HG03108 (cell line): ENCODE data around the gene OGA.

Experiments used
- ATAC-seq: cut with Tn5 transposase; IDR thresholded peaks from one replicate; pipeline ENCODE4 v1.9.1; 2021; ENCODE audit warnings: moderate library complexity; ENCODE audit not compliant: unreplicated experiment

OGA gene

DNA sequence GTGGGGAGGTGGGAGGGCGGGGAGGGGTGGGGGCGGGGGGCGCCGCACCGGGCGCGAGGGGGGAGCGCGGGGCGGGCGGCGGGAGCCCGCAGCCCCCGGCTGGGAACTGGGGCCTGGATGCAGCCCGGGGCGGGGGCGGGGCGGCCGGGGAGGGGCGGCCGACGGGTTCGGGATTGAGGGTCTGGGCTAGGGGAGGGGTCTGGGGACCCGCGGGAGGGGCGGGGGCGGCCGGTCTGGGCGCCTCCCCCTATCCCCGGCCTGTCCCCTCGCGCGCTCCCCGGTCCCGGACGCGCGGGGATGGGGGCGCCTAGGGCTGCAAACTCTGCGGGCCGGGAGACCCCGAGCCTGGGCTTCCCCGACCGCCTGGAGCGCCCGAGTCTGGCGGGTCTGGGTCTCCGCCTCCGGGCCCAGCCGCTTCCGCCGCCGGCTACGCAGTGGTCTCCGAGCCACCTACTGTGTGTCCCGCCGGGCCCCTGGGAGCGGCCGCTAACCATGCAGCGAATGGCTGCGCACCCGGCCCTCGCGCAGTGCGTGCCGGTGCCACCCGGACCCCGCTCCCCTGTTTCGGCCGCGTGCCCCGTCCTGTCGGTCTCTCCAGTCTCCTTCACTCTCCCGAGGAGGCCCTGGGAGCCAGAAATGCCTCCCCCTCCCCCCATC is 42.0 kb downstream of the OGA start:
- ATAC-seq, result no peak

DNA sequence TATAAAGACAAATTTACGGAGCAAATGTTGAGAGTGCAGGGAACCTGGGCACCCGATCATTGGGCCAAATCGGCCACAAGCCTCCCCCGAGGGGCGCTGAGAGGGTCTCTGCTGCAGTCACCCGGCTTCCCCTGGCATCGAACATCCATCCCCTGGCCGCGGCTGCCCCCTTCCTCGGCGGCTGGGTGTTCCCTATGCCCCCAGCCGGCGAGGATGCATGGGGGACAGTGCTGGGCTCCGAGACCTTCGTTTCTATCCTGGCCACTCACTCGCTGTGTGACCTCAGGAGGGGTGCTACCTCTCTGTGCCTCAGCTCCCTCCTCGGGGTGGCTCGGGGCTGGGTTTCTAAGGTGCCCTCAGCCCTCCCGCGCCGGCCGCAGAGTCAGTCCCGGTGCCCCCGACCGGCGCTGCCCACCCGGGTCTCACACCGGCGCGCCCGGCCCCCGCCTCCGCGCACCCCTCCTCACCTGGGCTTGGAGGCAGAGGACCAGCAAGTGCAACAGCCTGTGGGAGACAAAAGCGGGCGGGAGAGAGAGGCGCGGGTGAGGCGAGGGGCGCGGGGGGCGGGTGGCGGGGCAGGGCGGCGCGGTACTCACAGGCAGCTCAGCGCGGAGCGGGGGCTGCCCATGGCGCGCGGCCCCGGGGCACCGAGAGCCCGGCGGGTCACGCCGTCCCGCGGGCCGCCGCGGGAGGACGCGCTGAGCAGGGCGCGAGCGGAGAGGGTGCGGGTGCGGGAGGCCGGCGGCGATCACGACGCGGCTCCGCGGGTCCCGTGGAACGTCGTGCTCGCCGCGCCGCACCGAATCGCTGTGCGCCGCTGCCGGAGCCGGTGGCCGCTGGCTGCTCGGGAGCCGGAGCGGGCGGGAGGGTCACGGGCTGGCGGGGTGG is 42.7 kb downstream of the OGA start, which contains the start of gene FGF8:
Gene FGF8 (minus strand): TSS at position 842 of the 888 bp plus-strand sequence. CDS start 214 bp downstream, at position 628.
- ATAC-seq, result no peak

DNA sequence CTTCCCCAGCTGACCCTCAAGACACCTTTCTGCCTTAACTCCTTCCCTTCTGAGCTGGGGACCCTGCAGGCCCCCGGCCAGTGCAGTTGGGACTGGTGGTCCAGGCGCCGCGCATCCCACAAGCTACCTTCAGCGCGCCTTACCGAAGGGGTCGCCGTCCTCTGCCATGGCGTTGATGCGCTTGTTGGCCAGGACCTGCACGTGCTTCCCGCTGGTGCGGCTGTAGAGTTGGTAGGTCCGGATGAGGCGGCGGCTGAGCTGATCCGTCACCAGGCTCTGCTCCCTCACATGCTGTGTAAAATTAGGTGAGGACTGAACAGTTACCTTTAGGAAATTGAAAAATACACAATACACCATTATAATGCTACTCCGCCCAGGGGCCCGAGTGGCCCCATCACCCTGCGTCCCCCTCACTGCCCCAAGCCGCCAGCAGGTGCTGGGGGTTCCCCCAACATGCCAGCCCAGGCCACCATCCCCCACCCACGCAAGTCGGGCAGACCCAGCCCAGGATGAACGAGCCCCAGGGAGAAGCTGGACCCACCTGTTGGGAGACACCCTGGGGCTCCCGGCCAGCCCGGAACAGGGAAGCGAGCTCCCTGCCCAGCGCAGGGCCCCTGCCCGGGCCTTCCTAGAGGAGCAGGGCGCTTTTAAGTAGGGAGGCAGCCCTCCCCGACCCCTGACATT is 43.5 kb downstream of the OGA start:
- no peak for ATAC-seq

DNA sequence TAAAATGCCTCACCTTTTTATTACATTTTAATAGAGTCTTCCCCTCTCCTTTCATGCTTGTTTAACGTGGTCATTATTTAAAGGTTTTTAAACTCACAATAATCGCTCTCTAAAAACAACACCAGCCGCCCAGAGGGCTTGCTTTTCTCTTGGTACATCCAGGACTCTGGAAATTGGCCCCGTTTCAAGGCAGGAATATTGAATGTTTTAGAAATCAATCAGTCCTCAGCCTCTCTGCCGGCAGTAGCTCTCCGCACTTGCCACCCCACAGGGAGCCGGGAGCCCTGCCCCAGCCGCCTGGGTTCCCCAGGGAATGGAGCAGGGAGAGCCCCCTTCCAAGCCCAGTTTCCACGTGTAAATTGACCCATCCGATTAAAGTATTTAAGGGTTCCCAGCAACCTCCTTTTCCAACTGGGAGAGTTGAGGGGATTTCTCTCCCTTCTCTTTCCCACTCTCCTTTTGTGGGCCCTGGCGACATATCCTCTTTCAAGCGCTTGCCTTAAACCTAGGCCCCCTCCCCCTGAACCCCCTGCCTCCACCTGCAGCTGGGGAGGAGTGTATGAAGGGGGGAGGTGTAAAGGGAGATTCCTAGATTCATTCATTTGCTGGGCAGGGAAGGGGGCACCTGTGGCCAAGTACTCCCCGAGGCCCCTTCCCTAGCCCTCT is 44.2 kb downstream of the OGA start:
- ATAC-seq, result no peak

DNA sequence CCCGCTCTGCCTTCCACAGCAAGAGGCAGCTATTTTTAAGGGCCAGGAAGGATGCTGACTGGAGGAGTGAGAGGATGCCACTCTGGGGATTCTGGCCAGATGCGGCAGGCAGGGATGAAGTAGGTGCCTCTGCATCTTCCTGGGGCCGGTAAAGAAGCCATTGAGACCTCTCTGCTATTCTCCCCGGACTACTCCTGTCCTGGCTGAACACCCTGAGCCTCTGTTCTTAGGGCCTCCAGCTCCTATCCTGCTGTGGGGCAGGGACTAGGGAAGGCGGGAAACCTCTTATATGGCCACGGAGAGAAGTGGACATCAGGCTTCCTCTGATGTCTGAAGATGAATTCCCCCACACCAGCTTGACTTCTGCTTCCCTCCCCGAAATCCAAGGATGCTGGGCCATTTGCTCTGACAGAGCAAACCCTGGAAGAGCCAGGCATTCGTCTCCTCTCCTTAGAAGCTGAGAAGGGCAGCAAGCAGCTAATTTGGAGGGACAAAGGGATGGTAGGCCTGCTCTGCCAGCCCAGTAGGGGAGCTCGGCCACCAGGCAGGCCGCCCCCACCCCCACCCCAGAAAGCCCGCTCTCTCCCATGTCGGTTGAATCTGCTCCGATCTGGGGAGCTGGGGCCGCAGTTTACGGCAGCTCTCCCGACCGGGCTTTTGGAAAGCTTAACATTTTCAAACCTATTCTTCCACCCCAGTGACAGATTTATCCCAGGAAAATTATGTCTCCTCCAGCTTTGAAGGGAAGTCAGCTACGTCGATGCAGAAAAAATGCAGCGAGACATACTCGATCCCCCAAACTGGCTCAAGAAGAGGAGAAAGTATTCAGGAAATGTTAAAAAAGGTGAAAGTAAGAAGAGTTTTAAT is 45.1 kb downstream of the OGA start:
- ATAC-seq, result no peak

DNA sequence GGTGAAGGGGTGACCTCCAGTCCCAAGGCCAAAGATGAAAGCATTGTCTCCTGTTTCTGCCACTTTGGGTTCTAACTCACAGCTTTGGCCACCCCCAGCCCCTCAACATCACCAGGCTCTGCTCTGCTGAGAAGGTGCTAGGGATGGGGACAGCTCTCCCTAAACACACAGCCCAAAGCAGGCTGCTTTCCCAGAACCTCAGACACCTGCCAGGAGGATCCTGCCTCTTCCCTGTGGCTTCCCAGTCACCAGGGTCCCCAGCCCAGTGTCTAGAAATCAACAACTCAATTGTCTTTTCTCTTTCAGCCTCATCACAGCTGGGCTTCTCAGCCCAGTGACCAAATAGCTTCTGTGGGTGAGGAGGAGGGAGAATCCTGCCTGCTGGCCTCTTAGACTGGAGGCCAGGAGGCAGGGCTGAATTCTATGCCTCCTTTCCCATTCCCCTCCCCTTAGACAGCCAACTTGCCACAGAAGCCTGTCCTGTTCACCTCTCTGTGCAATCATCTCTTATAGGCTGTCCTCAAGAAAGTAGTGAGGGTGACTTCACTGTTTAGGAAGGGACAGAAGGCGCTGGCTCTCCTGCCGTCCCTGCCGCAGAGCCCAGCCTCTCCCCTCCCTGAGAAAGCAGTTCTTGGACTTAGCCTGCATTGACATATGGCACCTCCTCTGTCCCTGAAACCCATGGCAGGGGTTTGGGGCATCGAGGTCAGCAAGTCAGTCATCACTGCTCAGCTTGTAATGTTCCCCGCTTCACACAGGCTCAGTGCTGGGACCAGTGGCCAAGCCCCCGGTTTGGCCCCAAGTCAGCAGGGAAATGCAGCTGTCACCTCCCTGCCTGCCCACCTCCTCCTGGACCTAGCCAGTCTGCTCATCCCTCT is 46.0 kb downstream of the OGA start:
- ATAC-seq, result no peak

DNA sequence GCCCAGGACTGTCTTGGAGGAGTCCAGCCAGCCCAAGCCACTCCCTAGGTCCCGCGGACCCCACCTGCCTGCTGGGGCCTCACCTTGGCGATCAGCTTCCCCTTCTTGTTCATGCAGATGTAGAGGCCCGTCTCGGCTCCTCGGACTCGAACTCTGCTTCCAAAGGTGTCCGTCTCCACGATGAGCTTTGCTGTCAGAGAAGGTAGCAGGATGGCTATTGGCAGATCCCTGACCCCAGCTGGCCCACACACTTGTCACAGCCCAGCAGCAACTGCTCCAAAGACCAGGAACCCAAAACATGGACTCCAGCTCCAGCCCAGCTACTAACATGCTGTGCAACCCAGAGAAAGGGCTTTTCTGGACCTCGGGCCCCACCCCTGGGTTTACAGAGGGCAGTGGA is 46.9 kb downstream of the OGA start:
- no peak for ATAC-seq

DNA sequence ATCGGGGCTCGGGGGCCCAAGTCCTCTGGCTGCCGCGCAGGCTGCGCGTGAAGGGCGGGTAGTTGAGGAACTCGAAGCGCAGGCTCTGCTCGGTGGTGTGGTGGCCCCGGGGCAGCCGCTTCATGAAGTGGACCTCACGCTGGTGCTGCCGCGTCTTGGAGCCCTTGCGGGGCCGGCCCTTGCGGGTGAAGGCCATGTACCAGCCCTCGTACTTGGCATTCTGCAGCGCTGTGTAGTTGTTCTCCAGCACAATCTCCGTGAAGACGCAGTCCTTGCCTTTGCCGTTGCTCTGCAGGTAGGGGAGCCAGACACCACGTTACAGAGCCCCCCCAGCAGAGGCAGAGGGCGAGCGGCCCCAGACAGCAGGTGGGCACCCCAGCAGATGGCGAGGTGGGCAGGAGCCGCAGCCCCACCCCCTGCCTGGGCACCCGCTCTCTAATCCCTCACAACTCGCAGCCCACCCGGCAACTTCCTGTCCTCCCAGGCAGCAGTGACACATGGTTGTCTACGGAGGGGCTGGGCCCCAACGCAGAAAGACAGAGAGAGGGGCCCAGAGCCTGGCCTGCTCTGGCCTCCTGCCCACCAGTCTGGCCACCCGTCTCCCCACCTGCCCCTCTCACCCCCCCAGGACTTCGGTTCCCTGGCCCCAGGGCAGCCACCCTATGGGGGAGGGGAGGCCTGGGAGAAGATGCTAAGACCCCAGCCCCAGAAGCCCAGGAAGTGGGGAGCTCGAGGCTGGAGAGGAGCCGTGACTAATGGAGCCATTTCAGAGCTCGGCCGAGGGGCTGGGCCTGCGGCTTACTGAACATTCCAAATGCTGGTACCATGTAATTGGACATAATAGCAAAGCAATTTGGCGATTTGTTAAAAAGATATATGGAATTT is 47.7 kb downstream of the OGA start:
- ATAC-seq, result no peak

DNA sequence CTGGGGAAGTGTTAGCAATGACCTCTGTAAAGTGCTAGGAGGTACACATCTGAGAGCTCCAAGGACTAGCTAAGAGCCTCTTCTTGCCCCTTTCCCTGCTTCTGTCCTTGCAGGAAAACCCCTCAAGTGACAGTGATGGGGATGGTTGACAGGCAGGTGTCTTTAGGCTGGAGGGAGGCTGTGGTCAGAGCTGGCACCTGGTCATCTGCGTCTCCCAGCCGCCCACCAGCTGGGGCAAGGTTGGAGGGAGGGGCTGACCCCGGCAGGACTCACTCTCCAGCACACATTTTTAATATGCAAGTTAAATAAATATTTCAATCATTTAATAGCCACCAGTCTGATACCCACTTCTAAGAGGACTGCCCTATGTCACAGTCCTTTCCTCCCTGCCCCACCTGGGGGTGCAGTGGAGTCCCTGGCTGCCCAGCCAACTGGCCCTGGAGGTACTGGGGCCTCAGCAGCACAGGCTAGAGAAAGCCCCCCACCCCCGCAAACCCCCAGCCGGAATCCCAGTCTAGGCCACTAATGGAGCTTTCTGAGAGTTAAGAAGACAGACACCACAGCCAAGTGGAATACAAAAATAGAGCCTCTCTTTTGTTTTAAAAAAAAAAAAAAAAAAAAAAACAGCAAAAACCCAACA is 48.6 kb downstream of the OGA start:
- no peak for ATAC-seq

DNA sequence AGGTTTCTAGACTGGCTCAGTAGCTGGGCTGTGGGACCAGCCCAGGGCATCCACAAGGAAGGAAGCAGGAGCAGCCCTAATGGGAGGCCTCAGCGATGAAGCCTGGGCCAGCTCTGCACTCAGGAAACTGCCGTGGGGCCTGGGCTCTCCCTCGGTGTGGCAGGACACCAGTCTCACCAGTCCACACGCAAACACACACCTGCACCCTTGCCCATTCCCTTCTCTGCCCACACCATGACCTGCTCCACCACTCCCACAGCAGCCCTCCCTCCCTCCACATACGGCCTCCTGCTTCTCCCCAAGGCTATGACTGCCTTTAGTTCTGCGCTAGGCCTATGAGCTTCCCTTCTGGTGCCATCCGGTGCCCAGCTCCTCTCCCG is 49.5 kb downstream of the OGA start:
- ATAC-seq, result no peak

DNA sequence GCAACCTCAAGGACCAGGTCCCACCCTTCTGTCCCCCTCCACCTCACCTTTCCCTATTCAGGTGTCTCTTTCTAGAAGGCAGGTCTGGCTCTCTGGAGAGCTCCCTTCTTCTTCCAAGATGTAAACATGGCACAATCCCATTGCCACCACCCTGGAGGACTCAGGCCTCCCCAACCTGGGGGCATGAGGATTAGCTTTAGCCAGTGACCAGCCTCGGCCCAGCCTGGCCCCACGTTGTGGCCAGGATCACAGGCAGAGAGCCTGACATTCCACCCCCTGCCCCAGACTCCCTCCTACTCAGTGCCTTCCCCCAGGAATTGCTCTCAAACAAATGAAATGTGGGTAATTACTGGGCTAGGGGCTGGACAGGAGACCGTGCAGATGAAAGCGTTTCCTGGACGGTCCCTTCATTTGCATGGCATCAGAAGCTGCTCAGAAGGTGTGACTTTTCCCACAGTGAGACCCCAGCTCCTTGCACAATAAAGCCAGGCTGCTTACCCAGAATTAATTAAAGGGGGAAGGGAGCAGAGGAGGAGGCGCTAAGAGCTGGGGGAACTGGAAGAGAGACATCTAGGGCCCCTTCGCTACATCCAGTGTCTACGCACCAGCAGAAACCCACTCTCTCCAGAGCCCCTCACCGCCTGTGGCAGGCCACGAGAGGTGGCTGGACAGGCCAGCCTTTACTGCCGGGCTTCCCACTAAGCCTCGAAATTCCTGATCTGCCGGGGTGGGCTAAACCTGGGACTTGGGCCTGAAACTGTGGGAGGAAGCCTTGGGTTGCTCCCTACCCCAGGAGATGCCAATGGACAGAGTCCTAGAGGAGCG is 50.1 kb downstream of the OGA start:
- no peak for ATAC-seq

DNA sequence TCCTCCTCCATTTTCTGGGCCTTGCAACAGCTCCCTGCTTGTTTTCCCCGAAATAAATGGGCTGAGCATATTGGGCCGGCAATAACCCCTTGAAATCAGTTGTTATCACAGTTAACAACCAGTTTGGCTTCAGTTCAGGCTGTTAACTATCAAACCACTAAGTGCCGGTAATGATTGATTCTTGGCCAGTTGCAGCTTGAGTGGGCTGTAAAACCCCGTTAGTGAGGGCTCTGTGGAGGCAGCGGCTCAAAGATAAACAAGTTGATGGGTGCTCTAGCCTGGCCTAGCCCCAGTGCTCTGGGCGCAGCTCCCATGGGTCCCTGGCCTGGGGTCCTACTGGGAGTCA is 50.7 kb downstream of the OGA start:
- no peak for ATAC-seq

DNA sequence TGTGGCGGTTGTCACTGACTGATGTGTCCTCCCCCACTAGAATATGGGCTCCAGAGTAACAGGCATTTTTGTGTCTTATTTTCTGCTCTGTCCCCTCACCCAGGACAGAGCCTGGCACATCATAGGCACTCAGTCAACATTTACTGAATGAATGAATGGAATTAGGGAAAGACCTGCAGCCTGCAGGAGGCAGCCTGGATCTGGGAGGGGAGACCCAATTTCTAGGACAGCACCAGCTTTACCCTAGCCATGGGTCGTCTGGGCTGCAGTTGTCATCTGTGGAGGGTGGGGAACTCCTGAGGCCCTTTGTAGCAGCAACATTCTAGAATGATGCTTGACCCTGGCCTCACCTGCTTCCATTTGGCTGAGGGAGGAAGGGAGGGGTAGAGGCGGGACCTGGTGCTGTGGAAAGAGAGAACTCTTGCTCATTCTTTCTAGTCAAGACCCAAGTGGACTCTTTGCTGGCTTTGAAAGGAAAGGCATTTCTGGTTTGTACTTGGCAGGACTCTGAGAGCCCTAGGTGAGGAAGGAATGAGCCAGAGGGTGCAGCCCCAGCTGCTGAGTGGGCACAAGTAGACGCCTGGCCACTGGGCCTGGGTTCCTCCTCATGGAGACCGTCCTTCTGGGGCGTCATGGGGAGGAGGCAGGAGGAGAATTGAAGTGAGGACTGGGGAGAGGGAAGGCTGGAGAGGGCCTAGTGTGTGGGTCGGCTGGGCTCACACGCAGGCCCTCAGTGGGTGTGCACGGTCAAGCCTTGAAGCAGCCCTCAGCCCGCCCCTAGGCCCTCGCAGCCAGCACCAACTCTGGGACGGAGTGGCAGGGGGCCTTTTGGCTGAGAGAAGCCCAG is 51.3 kb downstream of the OGA start:
- ATAC-seq, result no peak

DNA sequence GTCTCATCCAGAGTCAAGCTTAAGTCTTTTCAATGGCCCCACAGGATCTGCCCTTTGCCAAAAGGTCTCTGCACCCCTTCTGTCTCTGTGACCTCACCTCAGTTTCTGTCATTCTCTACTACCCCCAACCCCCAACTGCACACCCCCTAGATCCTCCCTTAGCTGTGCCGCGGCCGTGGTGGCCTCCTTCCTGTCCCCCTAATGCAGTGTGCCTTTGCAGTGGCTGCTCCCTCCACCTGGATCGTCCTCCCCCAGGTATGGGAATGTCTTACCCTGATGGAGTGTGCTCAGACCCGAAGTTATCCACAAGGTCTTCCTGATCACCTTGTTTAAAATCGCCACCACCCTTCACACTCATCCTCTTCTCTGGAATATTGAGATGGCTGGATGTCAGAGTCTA is 51.9 kb downstream of the OGA start:
- no peak for ATAC-seq

DNA sequence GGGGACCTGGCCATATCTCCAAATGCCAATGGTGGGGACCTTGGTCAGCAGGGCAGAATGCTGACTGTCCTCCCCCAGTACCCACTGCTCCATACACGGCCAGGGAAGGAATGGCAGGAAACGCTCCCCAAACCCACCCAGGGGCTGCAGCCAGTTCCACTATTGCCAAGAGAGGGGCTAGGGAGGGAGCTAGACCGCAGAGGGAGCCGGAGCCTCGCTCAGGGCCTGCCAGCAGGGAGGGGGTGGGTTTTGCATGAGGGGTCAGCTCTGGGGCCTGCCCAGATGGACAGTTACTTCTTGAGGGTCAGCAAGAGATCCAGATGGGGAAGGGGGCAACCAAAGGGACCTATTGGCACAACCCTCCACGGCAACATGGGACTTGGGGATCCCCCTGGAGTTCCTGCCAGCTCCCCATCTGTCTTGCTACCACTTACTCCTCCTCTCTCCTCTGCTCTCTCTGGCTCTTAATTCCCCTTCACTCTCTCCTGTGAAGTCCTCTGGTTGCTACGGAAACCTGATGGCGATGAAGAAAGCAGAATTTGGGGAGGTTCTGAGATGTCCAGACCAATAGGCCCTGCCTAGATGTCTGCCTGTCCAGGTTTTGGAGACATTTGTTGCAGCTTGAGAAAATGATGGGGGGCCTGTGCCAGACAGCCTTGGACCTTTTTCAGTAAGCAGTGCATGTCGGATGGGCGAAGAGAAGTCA is 55.0 kb downstream of the OGA start:
- no peak for ATAC-seq

DNA sequence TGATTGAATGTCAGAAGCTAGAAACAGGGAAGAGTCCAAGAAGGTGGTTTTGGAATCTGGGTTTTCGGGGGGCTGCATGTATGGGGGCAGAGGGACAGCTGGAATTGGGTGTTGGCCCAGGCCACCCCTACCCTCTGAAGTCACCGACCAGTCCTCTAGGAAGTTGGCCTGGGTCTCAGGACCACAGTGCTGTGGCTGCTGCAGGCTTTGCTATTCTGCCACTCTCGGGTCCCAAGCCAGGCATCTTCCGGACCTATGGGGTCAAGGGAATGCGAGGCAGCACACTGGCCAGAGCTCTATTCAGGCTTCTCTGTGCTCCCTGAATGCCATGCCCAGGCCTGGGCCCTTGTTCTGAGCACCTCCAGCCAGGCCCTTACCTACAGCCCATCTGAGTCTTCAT is 55.5 kb downstream of the OGA start:
- ATAC-seq, result no peak
